ENCODE data around the gene CDK17.

The CDK17 gene

GRCh38 chr12:96302687-96303310, 97.4 kb downstream of the CDK17 start:
- in situ Hi-C loops (cut with HindIII; ENCODE audit: low sequenced_read_pairs), result no loop called here
- H3K4me3 ChIP-seq (ENCODE audit: low read depth, low read length), result no peak overlapping the region
- DNase-seq (ENCODE audit: low read depth, low spot score), result no peak
- no peak for TF ChIP-seq CTCF (IDR thresholded peaks at IDR 0.05; ENCODE audit: low read depth, low read length)

GRCh38 chr12:96301732-96302131, 98.5 kb downstream of the CDK17 start:
- no peak overlapping the region for H3K4me3 ChIP-seq (ENCODE audit: low read depth, low read length)
- in situ Hi-C loops (cut with HindIII; ENCODE audit: low sequenced_read_pairs), result no loop called here
- DNase-seq (ENCODE audit: low read depth, low spot score), result no peak
- TF ChIP-seq CTCF (IDR thresholded peaks at IDR 0.05; ENCODE audit: low read depth, low read length), result no peak

GRCh38 chr12:96300064-96300463, 100.2 kb downstream of the CDK17 start:
- no peak for TF ChIP-seq CTCF (IDR thresholded peaks at IDR 0.05; ENCODE audit: low read depth, low read length)
- H3K4me3 ChIP-seq (ENCODE audit: low read depth, low read length), result no peak overlapping the region
- DNase-seq (ENCODE audit: low read depth, low spot score), result no peak
- in situ Hi-C loops (cut with HindIII; ENCODE audit: low sequenced_read_pairs), result no loop called here

GRCh38 chr12:96297504-96297903, 102.7 kb downstream of the CDK17 start:
- in situ Hi-C loops (cut with HindIII; ENCODE audit: low sequenced_read_pairs), result no loop called here
- no peak overlapping the region for H3K4me3 ChIP-seq (ENCODE audit: low read depth, low read length)
- TF ChIP-seq CTCF (IDR thresholded peaks at IDR 0.05; ENCODE audit: low read depth, low read length), result no peak
- DNase-seq (ENCODE audit: low read depth, low spot score), result no peak

GRCh38 chr12:96295532-96296160, 104.6 kb downstream of the CDK17 start:
- TF ChIP-seq CTCF (IDR thresholded peaks at IDR 0.05; ENCODE audit: low read depth, low read length), result no peak
- DNase-seq (ENCODE audit: low read depth, low spot score), result no peak
- in situ Hi-C loops (cut with HindIII; ENCODE audit: low sequenced_read_pairs), result no loop called here
- no peak overlapping the region for H3K4me3 ChIP-seq (ENCODE audit: low read depth, low read length)

GRCh38 chr12:96294831-96295230, 105.4 kb downstream of the CDK17 start:
- no peak overlapping the region for H3K4me3 ChIP-seq (ENCODE audit: low read depth, low read length)
- in situ Hi-C loops (cut with HindIII; ENCODE audit: low sequenced_read_pairs), result no loop called here
- peak; percentile 62 for DNase-seq (ENCODE audit: low read depth, low spot score)
- no peak for TF ChIP-seq CTCF (IDR thresholded peaks at IDR 0.05; ENCODE audit: low read depth, low read length)
